HepG2 (cell line): ENCODE results near the gene PCSK2. TPM values are rescaled to one million over a fixed set of nuclear protein-coding genes. Genes with fewer than 3 reads are reported as not detected.

Source experiments
- ATAC-seq: fragments of 200-7000 bp; cut with Tn5 transposase; 3 replicates; pipeline ENCODE4 v1.9.1; 2020; ENCODE audit warnings: mild to moderate bottlenecking, moderate library complexity
- BruUV-seq: library from RNA; stranded (reverse); fragments of 400-500 nt; replicated peaks from 2 replicates; lab custom pipeline; 2021; lab: Mats Ljungman, UMichigan
- CTCF ChIA-PET: fragments of 300-600 bp; formaldehyde crosslinking; extraction: SDS; loops from one replicate; lab custom pipeline; 2021; ENCODE audit warnings: low total read pairs, inconsistent platforms, low intra/inter-chr PET ratio; lab: Yijun Ruan, JAX
- POLR2A ChIA-PET: fragments of 350-600 bp; sonication (Branson Sonifier 250); formaldehyde crosslinking; loops from one replicate; lab custom pipeline; 2020; ENCODE audit warnings: antibody characterized with exemption, inconsistent platforms; lab: Yijun Ruan, JAX
- DNase-seq: peaks from one replicate; pipeline ENCODE4 v3.0.0-alpha.2; 2015; ENCODE audit warnings: low spot score
- FAIRE-seq: peaks from 3 replicates; lab custom pipeline; 2011; peaks lifted over from hg19 to GRCh38; lab: Jason Lieb, UNC
- H2AFZ ChIP-seq: one replicate; pipeline ENCODE4 v1.6.1; 2011; ENCODE audit warnings: low read length, inconsistent platforms
- H3K27ac ChIP-seq: fragments of 300-600 bp; 3 replicates; pipeline ENCODE4 v1.8.0; 2011; ENCODE audit warnings: mixed run types, mild to moderate bottlenecking, mixed read lengths, low read length, inconsistent platforms; ENCODE audit not compliant: insufficient read depth; ENCODE audit errors: extremely low read length
- H3K27me3 ChIP-seq, 2 experiments: fragments of 200-600 bp in 1 of 2; 2 replicates in 1 of 2; 3 replicates in 1 of 2; pipeline versions ENCODE4 v1.6.0 to v1.8.0; 2011; ENCODE audit warnings: low read length in 2 of 2, mild to moderate bottlenecking in 2 of 2, moderate library complexity in 2 of 2, inconsistent platforms in 1 of 2; ENCODE audit not compliant: insufficient read depth in 2 of 2, control insufficient read depth in 1 of 2
- H3K36me3 ChIP-seq, 2 experiments: fragments of 200-600 bp in 1 of 2; replicated peaks in 1 of 2; 2 replicates in 1 of 2; 3 replicates in 1 of 2; pipeline versions ENCODE4 v1.5.1 to v1.8.0; 2011; ENCODE audit warnings: low read length in 2 of 2, inconsistent platforms in 1 of 2; ENCODE audit not compliant: insufficient read depth in 2 of 2, control insufficient read depth in 1 of 2
- H3K4me1 ChIP-seq: 2 replicates; pipeline ENCODE4 v1.5.1; 2012; ENCODE audit warnings: low read length, inconsistent platforms; ENCODE audit not compliant: insufficient read depth
- H3K4me2 ChIP-seq: 2 replicates; pipeline ENCODE4 v1.6.0; 2011; ENCODE audit warnings: low read depth, low read length, inconsistent platforms
- H3K4me3 ChIP-seq, 3 experiments: fragments of 200-600 bp in 1 of 3; sonication (generic), shearing (Covaris generic) in 1 of 3; replicated peaks in 1 of 3; 2 replicates each; pipeline ENCODE4 v1.5.1; 2011 to 2016; ENCODE audit warnings: low read length in 3 of 3, inconsistent platforms in 2 of 3, low read depth in 2 of 3, mild to moderate bottlenecking in 2 of 3, control low read depth in 1 of 3, mixed read lengths in 1 of 3; ENCODE audit not compliant: insufficient read depth in 1 of 3
- H3K79me2 ChIP-seq: one replicate; pipeline ENCODE4 v1.6.1; 2011; ENCODE audit warnings: low read length, inconsistent platforms; ENCODE audit not compliant: insufficient read depth
- H3K9ac ChIP-seq: 2 replicates; pipeline ENCODE4 v1.6.0; 2011; ENCODE audit warnings: mild to moderate bottlenecking, low read depth, low read length, inconsistent platforms; ENCODE audit not compliant: insufficient read depth
- H3K9me3 ChIP-seq: 2 replicates; pipeline ENCODE4 v1.5.1; 2012; ENCODE audit warnings: mild to moderate bottlenecking, low read length
- H4K20me1 ChIP-seq: 2 replicates; pipeline ENCODE4 v1.6.0; 2011; ENCODE audit warnings: inconsistent platforms, mild to moderate bottlenecking, low read length, moderate library complexity; ENCODE audit not compliant: insufficient read depth
- ATM ChIP-seq: fragments of 450-650 bp; IDR thresholded peaks from 2 replicates; pipeline ENCODE4 v1.7.1; 2017; ENCODE audit warnings: mild to moderate bottlenecking, borderline replicate concordance
- HDAC6 ChIP-seq: fragments of 200-600 bp; sonication (generic); IDR thresholded peaks from 2 replicates; pipeline ENCODE4 v1.7.0; 2017; ENCODE audit warnings: mild to moderate bottlenecking, antibody characterized with exemption, low read length, low read depth
- HMGA1 ChIP-seq: sonication (generic); formaldehyde crosslinking; conservative IDR thresholded peaks from 2 replicates; pipeline ENCODE4 v1.4.0; 2020; ENCODE audit warnings: missing genetic modification reagents
- ISL2 ChIP-seq: sonication (generic); formaldehyde crosslinking; IDR thresholded peaks from 2 replicates; pipeline ENCODE4 v1.5.0; 2020; ENCODE audit warnings: missing genetic modification reagents
- KIAA2018 ChIP-seq: sonication (generic); formaldehyde crosslinking; IDR thresholded peaks from 2 replicates; pipeline ENCODE4 v1.5.0; 2020; ENCODE audit warnings: mild to moderate bottlenecking, missing genetic modification reagents, borderline replicate concordance
- NR0B2 ChIP-seq: sonication (generic); formaldehyde crosslinking; IDR thresholded peaks from 2 replicates; pipeline ENCODE4 v1.4.0; 2020; ENCODE audit warnings: mild to moderate bottlenecking, missing genetic modification reagents
- USF2 ChIP-seq, 2 experiments: sonication (generic) in 1 of 2; formaldehyde crosslinking in 1 of 2; IDR thresholded peaks; 2 replicates each; pipeline versions ENCODE4 v1.5.1 to v1.6.1; 2011 to 2020; ENCODE audit warnings: borderline replicate concordance in 1 of 2, low read depth in 1 of 2, low read length in 1 of 2, mild to moderate bottlenecking in 1 of 2, missing genetic modification reagents in 1 of 2, moderate library complexity in 1 of 2
- ZNF121 ChIP-seq: sonication (generic); formaldehyde crosslinking; IDR thresholded peaks from 2 replicates; pipeline ENCODE4 v1.5.0; 2020; ENCODE audit warnings: mild to moderate bottlenecking, missing genetic modification reagents
- ZNF329 ChIP-seq: sonication (generic); formaldehyde crosslinking; IDR thresholded peaks from 2 replicates; pipeline ENCODE4 v1.9.0; 2021; ENCODE audit warnings: low read depth, mild to moderate bottlenecking, missing genetic modification reagents
- ZNF614 ChIP-seq: IDR thresholded peaks from 2 replicates; pipeline ENCODE4 v1.6.1; 2018; ENCODE audit warnings: missing biosample characterization, missing genetic modification reagents, inconsistent platforms, borderline replicate concordance
- ZNF749 ChIP-seq: sonication (generic); formaldehyde crosslinking; IDR thresholded peaks from 2 replicates; pipeline ENCODE4 v1.8.0; 2022; ENCODE audit warnings: mild to moderate bottlenecking, missing genetic modification reagents, moderate library complexity, borderline replicate concordance
- ZNF781 ChIP-seq: sonication (generic); formaldehyde crosslinking; IDR thresholded peaks from 2 replicates; pipeline ENCODE4 v1.5.1; 2020; ENCODE audit warnings: borderline replicate concordance, mild to moderate bottlenecking, missing genetic modification reagents; ENCODE audit errors: not compliant biosample characterization
- ZNF850 ChIP-seq: sonication (generic); formaldehyde crosslinking; conservative IDR thresholded peaks from 2 replicates; pipeline ENCODE4 v1.9.0; 2021; ENCODE audit warnings: mild to moderate bottlenecking, missing genetic modification reagents
- WGBS: methylation state at CpG from one replicate; pipeline ENCODE4 v1.1.6; 2017; ENCODE audit warnings: low lambda C conversion rate; 5-methylcytosine and 5-hydroxymethylcytosine counted together
- in situ Hi-C: cut with HindIII; loops from 2 replicates; pipeline ENCODE4 v1.10.0; 2017; ENCODE audit warnings: low pct_unique_long_range_greater_than_20kb; ENCODE audit not compliant: extremely low pct_ligation_motif_present
- intact Hi-C: fragments of 100-400 bp; cut with micrococcal nuclease; formaldehyde crosslinking; loops from one replicate; pipeline ENCODE4 v1.10.0; 2022; ENCODE audit not compliant: unreplicated experiment
- polyA plus RNA-seq, 8 experiments: library from polyadenylated mRNA; depleted of rRNA in 3 of 8; stranded (reverse) in 7 of 8; unstranded in 1 of 8; fragments of >200 nt; fragmentation: Illumina TruSeq in 4 of 8; extraction: Trizol in 4 of 8; gene quantifications; 2 replicates each; pipeline versions ENCODE4 v1.2.1 to v1.2.3, GENCODE V29; 2011 to 2016; ENCODE audit warnings: low read depth in 4 of 8, missing spikeins in 1 of 8, mixed read lengths in 1 of 8; ENCODE audit not compliant: insufficient read depth in 1 of 8
- total RNA-seq, 5 experiments: library from RNA; depleted of rRNA; stranded (reverse); fragments of >200 nt; fragmentation: Illumina TruSeq; extraction: Trizol; gene quantifications; 2 replicates each; pipeline ENCODE4 v1.2.3, GENCODE V29; 2016; ENCODE audit warnings: low read depth in 1 of 5

The PCSK2 gene
- total and polyA plus RNA-seq, 2 of the 13 experiments (the other 11 are each of a cell fraction or from before 2014, with no cell fraction given): not detected

- H3K79me2 ChIP-seq: no peaks in the 10 kb centered on the region
- FAIRE-seq: no peak
- TF ChIP-seq ZNF749 (CRISPR knock-in tag) (no peak), USF2 (IDR thresholded peaks at IDR 0.05; ENCODE audit: low read depth, low read length) (no peak), USF2 (CRISPR knock-in tag; IDR thresholded peaks at IDR 0.05; ENCODE audit: borderline replicate concordance) (no peak), HDAC6 (no peak), ZNF781 (CRISPR knock-in tag) (no peak), KIAA2018 (CRISPR knock-in tag) (no peak), ZNF121 (no peak), ATM (no peak), ZNF850 (CRISPR knock-in tag) (no peak), HMGA1 (CRISPR knock-in tag) (no peak), ISL2 (CRISPR knock-in tag) (no peak), NR0B2 (CRISPR knock-in tag) (no peak), ZNF329 (CRISPR knock-in tag) (no peak), ZNF614 (CRISPR knock-in tag) (no peak)
- TF ChIP-seq, all 625 proteins: peak for 0
- intact Hi-C loops (no loop called here), in situ Hi-C loops (no loop called here)
- no peak overlapping the region for H3K27ac ChIP-seq
- no peaks in the 10 kb centered on the region for H3K4me1 ChIP-seq
- BruUV-seq: no TSS peak
- WGBS: 22% methylated on average over 11 of the region's 11 CpGs
- POLR2A ChIA-PET: no interaction called here
- peak; percentile 27; the same call in 1 of the 3 replicates for ATAC-seq
- CTCF ChIA-PET: no interaction called here
- H3K36me3 ChIP-seq: no peaks in the 10 kb centered on the region
- no peaks in the 10 kb centered on the region for H4K20me1 ChIP-seq
- H3K27me3 ChIP-seq: peaks cover 5 to 37% of the 10 kb centered on the region in 2 experiments
- H3K4me2 ChIP-seq: no peak overlapping the region
- H3K4me3 ChIP-seq: no peak overlapping the region
- H3K9ac ChIP-seq: no peak overlapping the region
- H2AFZ ChIP-seq: no peak overlapping the region
- H3K9me3 ChIP-seq: no peaks in the 10 kb centered on the region
- no peak for DNase-seq
Observed at GRCh38 chr20:17480696-17481095, 253.9 kb downstream of the PCSK2 start.
